ENCODE data around the gene PCNX1. TPM values are rescaled to one million over a fixed set of nuclear protein-coding genes. Genes with fewer than 3 reads are reported as not detected.

PCNX1 gene
- total RNA-seq, 1 donor from 2014 or later: 68.8 TPM

GRCh38 chr14:70943838-70944237, 36.6 kb downstream of the PCNX1 start:
- Mint-ChIP-seq H3K4me1 (ENCODE audit: unreplicated experiment) (no peaks in the 10 kb centered on the region), H3K9me3 (ENCODE audit: unreplicated experiment) (peaks cover 23% of the 10 kb centered on the region), H3K27me3 (ENCODE audit: unreplicated experiment) (no peaks in the 10 kb centered on the region), H3K4me3 (ENCODE audit: unreplicated experiment) (no peak overlapping the region), H3K36me3 (ENCODE audit: low read depth, unreplicated experiment) (peaks cover 60% of the 10 kb centered on the region), H3K27ac (ENCODE audit: unreplicated experiment) (no peak overlapping the region)
- no peak for DNase-seq (ENCODE audit: low spot score)
- TF ChIP-seq CTCF (IDR thresholded peaks at IDR 0.05; ENCODE audit: unreplicated experiment): no peak

- Mint-ChIP-seq H3K36me3 (ENCODE audit: low read depth, unreplicated experiment) (peaks cover 57% of the 10 kb centered on the region), H3K27ac (ENCODE audit: unreplicated experiment) (no peak overlapping the region), H3K4me1 (ENCODE audit: unreplicated experiment) (no peaks in the 10 kb centered on the region), H3K9me3 (ENCODE audit: unreplicated experiment) (peaks cover 23% of the 10 kb centered on the region), H3K4me3 (ENCODE audit: unreplicated experiment) (peak overlapping the region; percentile 85), H3K27me3 (ENCODE audit: unreplicated experiment) (no peaks in the 10 kb centered on the region)
- DNase-seq (ENCODE audit: low spot score): no peak
- TF ChIP-seq CTCF (IDR thresholded peaks at IDR 0.05; ENCODE audit: unreplicated experiment): no peak
These were observed 40.5 kb downstream of the PCNX1 start for GRCh38 chr14:70947739-70948138.

- Mint-ChIP-seq H3K36me3 (ENCODE audit: low read depth, unreplicated experiment) (peaks cover 15% of the 10 kb centered on the region), H3K9me3 (ENCODE audit: unreplicated experiment) (peaks cover 4% of the 10 kb centered on the region), H3K27ac (ENCODE audit: unreplicated experiment) (no peak overlapping the region), H3K4me3 (ENCODE audit: unreplicated experiment) (no peak overlapping the region), H3K4me1 (ENCODE audit: unreplicated experiment) (no peaks in the 10 kb centered on the region), H3K27me3 (ENCODE audit: unreplicated experiment) (no peaks in the 10 kb centered on the region)
- DNase-seq (ENCODE audit: low spot score): no peak
- TF ChIP-seq CTCF (IDR thresholded peaks at IDR 0.05; ENCODE audit: unreplicated experiment): no peak
These were observed 45.2 kb downstream of the PCNX1 start for GRCh38 chr14:70952485-70952884.

GRCh38 chr14:70954068-70954467, 46.8 kb downstream of the PCNX1 start:
- DNase-seq (ENCODE audit: low spot score): no peak
- H3K27ac Mint-ChIP-seq (ENCODE audit: unreplicated experiment): no peak overlapping the region
- H3K9me3 Mint-ChIP-seq (ENCODE audit: unreplicated experiment): no peaks in the 10 kb centered on the region
- H3K27me3 Mint-ChIP-seq (ENCODE audit: unreplicated experiment): no peaks in the 10 kb centered on the region
- TF ChIP-seq CTCF (IDR thresholded peaks at IDR 0.05; ENCODE audit: unreplicated experiment): no peak
- no peaks in the 10 kb centered on the region for H3K4me1 Mint-ChIP-seq (ENCODE audit: unreplicated experiment)
- peaks cover 7% of the 10 kb centered on the region for H3K36me3 Mint-ChIP-seq (ENCODE audit: low read depth, unreplicated experiment)
- H3K4me3 Mint-ChIP-seq (ENCODE audit: unreplicated experiment): no peak overlapping the region

GRCh38 chr14:70955543-70956480, 48.6 kb downstream of the PCNX1 start:
- DNase-seq (ENCODE audit: low spot score): no peak
- Mint-ChIP-seq H3K9me3 (ENCODE audit: unreplicated experiment) (no peaks in the 10 kb centered on the region), H3K4me3 (ENCODE audit: unreplicated experiment) (no peak overlapping the region), H3K4me1 (ENCODE audit: unreplicated experiment) (peaks cover 4% of the 10 kb centered on the region), H3K27ac (ENCODE audit: unreplicated experiment) (no peak overlapping the region), H3K27me3 (ENCODE audit: unreplicated experiment) (no peaks in the 10 kb centered on the region), H3K36me3 (ENCODE audit: low read depth, unreplicated experiment) (no peaks in the 10 kb centered on the region)
- TF ChIP-seq CTCF (IDR thresholded peaks at IDR 0.05; ENCODE audit: unreplicated experiment): no peak
